GM18508 (cell line): ENCODE data around the gene UBALD2.
"Not testable (repeated sequence)": the region's sequence is repeated elsewhere in the genome, so short reads cannot be mapped to it uniquely, and the experiment has no call there.

Source experiments
- ATAC-seq: cut with Tn5 transposase; IDR thresholded peaks from one replicate; pipeline ENCODE4 v1.9.1; 2021; ENCODE audit warnings: moderate number of reproducible peaks; ENCODE audit not compliant: insufficient read depth, unreplicated experiment

UBALD2 gene

GRCh38 chr17:76275382-76276068 lies 10.4 kb downstream of the UBALD2 start:
- no peak for ATAC-seq

DNA sequence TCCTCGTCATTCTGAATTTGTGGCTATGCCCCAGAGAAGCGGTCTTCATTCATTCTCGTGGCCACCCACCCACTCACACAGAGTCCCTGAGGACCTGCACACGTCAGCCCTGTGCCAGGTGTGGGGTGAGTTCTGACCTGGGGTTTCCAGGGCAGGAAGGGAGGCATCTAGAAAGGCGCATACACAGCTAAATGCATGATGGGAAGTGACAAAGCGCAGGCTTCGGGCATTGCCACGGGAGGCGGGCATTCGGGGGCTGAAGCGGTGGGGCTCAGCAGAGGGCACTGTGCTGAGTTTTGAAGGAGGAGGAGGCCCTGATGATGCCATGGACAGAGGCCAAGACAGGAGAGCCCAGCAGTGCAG lies 10.9 kb downstream of the UBALD2 start:
- no peak for ATAC-seq

DNA sequence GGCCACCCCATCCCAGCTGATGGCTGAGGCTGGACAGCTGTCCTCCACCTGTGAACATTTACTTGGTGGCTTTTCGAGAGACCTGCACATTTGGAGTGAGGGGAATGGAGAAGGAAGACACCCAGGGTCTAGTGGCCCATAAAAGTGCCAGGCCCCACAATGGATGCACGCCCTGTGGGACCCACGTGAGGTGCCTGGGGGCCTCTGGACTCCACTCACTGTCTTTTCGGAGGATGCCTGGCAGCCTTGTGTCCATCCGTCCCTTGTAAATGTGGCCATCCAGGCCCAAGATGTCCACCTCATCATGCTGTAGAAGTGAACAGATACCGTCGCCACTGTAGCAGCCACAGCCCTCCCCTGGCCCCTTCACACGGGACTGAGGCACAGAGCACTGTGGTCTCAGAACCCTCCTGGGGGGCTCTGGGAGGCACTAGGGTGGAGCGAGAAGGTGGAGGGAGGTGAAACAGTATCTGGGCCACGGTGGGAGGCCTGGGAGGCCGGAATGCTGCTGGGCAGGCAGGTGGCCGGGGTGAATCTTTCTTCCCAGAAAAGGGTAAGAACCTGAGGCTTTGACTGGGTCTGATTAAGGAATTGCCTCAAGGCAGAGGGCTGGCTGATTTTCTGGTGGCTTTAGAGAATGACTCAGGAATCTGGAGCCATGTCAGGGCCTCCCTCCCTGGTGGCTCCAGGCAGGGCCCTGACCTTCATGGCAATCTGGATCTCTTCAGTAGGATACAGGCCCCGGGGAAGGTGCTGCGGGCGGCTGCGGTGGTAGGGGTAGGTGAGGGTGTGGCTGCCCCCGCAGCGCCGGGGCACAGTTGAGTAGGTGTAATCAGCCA lies 11.5 kb downstream of the UBALD2 start:
- no peak for ATAC-seq

DNA sequence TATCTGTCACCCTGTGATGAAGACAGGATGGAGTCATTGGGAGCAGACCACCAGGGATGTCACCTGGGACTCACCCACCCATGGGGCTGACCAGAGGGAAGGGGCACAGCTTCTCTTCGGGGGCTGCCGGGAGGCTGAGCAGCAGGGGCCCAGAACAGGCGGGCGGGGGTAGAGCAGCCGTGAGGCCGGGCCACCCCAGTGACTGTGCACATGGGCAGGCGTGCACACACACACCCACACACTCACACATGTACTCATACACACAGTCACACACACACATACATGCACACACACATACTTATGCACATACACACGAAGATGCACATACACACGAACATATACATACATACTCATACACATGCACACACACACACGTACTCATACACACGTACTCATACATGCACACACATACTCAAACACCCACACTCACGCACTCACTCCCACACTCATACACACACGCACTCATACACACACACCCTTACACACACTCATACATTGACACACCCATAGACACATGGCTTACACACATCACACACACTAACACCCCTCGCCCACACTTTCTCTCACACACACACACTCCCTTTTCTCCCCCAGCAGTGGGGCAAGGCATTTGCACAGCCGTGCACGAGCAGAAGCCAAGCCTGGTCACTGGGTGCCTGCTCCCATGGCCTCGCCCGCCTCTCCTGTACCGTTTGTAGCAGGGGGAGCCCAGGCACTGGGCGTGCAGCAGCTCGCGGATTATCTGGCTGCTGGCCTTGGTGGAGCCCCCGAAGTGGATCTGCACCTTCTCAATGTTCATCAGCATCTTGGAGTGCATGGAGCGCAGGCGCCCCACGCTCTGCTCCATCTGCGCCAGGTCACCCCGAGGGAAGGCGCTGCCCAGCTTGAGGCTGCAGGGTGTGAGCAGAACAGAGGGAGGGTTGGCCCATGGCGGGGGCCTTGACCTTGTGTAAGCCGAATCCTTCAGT lies 12.4 kb downstream of the UBALD2 start:
- no peak for ATAC-seq

- ATAC-seq: no peak
Measured at GRCh38 chr17:76278268-76278908, 13.2 kb downstream of the UBALD2 start.

DNA sequence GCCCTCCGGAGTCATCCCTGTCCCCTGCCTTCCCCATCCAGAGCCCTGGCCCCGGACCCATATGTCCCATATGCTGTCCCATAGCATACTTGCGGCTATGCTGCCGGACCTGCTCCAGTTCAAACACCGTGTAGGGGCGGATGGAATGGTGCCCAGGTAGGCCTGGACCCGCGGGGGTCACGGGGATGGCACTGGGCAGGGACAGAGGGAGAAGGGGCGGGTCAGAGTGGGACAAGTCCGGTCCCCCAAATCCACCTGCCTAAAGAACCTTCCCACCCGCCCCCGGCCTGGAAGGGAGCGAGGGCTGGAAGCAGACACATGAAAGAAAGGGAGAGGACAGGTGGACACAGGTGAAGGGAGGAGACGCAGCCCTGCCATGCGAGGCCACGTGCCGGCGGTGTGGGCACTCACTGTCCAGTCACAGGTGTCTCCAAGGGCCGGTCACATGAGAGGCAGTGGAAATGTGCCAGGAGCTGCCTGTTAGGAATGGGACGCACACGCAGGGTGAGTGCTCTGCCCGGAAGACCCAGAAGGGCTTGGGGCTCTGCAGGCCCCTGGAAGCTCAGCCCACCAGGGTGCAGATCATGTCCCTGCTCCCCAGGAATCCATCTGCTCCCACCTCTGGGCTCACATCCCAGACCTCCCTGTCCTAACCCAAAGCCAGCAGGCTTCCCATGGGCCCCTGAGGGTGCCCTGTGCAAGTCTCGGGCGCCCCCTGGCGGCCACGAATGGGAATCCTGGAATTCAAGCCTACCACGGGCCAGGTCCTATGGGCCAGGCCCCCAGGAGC lies 14.0 kb downstream of the UBALD2 start:
- no peak for ATAC-seq

DNA sequence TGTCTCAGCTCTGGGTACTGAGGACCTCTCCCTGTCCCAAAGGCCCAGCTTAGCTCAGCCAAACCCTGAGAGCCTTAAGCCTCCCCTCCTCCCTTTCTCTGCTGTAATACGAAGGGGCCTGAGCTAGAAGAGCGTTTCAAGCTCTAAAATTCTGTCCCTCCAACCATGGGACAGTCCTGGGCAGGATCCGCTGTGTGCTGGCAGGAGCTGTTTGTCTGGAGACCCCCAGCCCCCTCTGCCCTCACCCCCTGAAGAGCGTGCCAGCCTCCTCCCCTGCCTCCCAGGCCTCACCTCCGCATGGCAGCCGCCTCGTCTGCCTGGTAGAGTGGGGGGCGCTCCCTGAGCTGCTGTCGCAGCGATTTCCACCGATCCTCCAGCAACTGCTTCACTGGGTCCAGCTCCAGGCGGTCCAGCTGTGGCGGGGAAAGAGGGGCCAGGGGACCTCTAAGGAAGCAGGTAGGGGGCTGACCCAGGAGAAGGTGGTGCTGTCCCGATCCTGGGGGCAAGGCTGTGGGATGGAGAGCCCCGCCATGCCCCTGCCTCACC lies 14.7 kb downstream of the UBALD2 start:
- no peak for ATAC-seq

DNA sequence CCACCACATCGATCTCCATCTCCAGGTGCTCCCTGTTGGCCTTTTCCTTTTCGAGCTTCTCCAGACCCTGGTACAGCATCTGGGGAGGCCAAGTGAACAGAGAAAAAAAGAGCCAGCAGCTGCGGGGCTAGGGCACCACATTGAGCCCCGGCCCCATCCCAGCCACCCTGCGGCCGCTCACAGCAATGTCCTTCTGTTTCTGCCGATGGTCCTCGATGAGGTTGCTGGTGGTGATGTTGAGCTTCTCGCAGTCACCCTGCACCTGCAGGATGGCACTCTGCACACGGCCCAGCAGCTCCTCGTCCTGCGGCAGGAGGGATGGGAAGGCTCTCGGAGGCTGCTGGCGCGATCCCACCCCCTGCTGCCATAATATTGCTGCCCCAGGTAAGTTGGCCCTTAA lies 15.5 kb downstream of the UBALD2 start:
- ATAC-seq: no peak

DNA sequence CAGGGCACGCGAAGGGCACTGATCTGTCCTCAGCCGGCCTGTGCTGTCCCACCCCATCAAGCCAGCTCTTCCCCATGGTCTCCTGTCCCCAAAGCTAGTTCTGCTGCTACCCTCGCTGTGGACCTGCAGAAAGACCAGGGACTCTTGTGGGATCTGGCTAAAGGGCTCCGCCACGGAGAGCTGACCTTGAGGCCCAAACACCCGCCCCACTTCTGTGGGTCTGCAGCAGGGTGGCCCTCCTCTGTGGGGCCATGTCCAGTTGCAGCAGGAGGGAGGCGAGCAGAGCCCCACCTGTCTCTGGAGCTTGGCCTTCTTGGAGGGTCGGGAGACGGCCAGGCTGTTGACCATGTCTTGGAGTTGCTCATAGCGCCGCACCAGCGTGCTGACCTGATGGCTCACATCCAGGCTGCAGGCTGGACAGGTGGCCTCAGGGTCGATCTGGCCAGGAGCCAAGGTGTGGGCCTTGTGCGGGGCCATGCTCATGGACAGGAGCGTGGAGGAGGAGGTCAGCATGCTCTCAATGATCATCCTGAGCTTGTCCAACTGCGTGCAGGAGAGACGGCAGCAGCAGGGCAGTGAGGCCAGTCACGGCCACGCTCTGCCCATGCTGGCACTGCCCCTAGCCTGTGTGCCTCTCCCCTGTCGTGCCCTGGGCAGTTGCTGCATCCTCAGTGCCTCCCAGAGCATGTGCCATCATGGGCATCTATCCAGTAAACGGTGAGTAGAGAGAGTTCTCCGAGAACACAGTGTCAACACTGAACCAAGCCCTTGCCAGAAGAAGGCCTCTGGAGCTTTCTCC lies 16.6 kb downstream of the UBALD2 start:
- no peak for ATAC-seq

- ATAC-seq: no peak
Measured at GRCh38 chr17:76292567-76292966, 27.4 kb downstream of the UBALD2 start.

- no peak for ATAC-seq
Measured at GRCh38 chr17:76293106-76293505, 28.0 kb downstream of the UBALD2 start.

- ATAC-seq: no peak
Measured at GRCh38 chr17:76296186-76296585, 31.0 kb downstream of the UBALD2 start.

DNA sequence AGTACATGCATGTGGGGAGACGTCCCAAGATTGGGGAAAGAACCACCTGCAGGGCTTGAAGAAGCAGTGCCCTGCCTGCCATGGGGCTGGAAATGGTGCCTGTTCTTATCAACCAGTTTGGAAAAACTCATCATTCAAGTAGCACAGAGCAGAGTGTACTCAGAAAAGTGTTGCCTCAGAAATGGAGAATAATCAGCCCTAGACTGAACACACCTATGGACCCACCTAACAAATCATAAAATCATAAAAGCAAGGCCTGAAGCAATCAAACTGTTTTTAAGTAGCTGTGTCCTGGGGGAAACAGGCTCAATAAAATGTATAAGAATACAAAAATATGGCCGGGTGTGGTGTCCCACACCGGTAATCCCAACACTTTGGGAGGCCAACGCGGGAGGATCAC lies 31.7 kb downstream of the UBALD2 start:
- ATAC-seq: no peak

DNA sequence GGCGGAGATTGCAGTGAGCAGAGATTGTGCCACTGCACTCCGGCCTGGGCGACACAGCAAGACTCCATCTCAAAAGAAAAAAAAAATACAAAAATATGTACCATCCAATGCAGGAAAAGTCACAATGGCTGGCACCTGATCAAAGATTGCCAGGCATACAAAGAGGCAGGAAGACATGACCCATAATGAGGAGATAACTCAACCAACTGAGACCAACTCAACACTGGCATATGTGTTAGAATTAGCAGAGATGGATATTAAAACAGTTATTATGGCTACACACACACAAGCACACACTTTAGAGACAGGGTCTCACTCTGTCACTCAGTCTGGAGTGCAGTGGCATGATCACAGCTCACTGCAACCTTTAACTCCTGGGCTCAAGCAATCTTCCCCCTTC lies 32.3 kb downstream of the UBALD2 start:
- ATAC-seq: no peak

GRCh38 chr17:76304226-76305134 lies 39.3 kb downstream of the UBALD2 start:
- no peak for ATAC-seq

DNA sequence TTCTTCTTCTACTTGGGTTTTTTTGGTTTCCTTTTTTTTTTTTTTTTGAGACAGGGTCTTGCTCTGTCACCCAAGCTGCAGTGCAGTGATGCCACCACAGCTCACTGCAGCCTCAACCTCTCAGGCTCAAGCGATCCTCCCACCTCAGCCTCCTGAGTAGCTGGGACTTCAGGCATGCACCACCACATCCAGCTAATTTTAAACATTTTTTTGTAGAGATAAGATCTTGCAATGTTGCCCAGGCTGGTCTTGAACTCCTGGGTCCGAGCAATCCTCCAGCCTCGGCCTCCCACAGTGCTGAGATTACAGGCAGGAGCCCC lies 39.9 kb downstream of the UBALD2 start:
- not testable (repeated sequence) for ATAC-seq

GRCh38 chr17:76307299-76307965 lies 42.3 kb downstream of the UBALD2 start:
- ATAC-seq: no peak
